Measurements from ENCODE around the gene BUD23.
"Not testable (repeated sequence)": the region's sequence is repeated elsewhere in the genome, so short reads cannot be mapped to it uniquely, and the experiment has no call there.

Gene BUD23

GRCh38 chr7:73719806-73720169 is 36.4 kb downstream of the BUD23 start:
- no peak for DNase-seq (ENCODE audit: low spot score)

GRCh38 chr7:73720443-73720842 is 37.0 kb downstream of the BUD23 start:
- not testable (repeated sequence) for DNase-seq (ENCODE audit: low spot score)

- no peak for DNase-seq (ENCODE audit: low spot score)
Measured at GRCh38 chr7:73721377-73721817, 38.0 kb downstream of the BUD23 start.

- not testable (repeated sequence) for DNase-seq (ENCODE audit: low spot score)
Measured at GRCh38 chr7:73722182-73722581, 38.8 kb downstream of the BUD23 start.

GRCh38 chr7:73722785-73723184 is 39.4 kb downstream of the BUD23 start:
- no peak for DNase-seq (ENCODE audit: low spot score)

- no peak for DNase-seq (ENCODE audit: low spot score)
Measured at GRCh38 chr7:73723813-73724212, 40.4 kb downstream of the BUD23 start.

GRCh38 chr7:73726083-73726466 is 42.7 kb downstream of the BUD23 start:
- no peak for DNase-seq (ENCODE audit: low spot score)

GRCh38 chr7:73727952-73728351 is 44.6 kb downstream of the BUD23 start:
- DNase-seq (ENCODE audit: low spot score): no peak

- no peak for DNase-seq (ENCODE audit: low spot score)
Measured at GRCh38 chr7:73728551-73728950, 45.2 kb downstream of the BUD23 start.

GRCh38 chr7:73730485-73730884 is 47.1 kb downstream of the BUD23 start:
- DNase-seq (ENCODE audit: low spot score): no peak

GRCh38 chr7:73732397-73732796 is 49.0 kb downstream of the BUD23 start:
- DNase-seq (ENCODE audit: low spot score): no peak

GRCh38 chr7:73734619-73735527 is 51.5 kb downstream of the BUD23 start:
- peak; percentile 90 for DNase-seq (ENCODE audit: low spot score)

- DNase-seq (ENCODE audit: low spot score): no peak
Measured at GRCh38 chr7:73735528-73735905, 52.1 kb downstream of the BUD23 start.

- DNase-seq (ENCODE audit: low spot score): no peak
Measured at GRCh38 chr7:73736885-73737284, 53.5 kb downstream of the BUD23 start.

GRCh38 chr7:73737491-73738219 is 54.3 kb downstream of the BUD23 start:
- DNase-seq (ENCODE audit: low spot score): no peak

- peak; percentile 74 for DNase-seq (ENCODE audit: low spot score)
Measured at GRCh38 chr7:73738220-73738611, 54.8 kb downstream of the BUD23 start.

GRCh38 chr7:73738612-73739386 is 55.4 kb downstream of the BUD23 start, which contains the start of gene ABHD11:
Gene ABHD11 (minus strand): TSS chr7:73738802. CDS start chr7:73738770, 32 bp downstream.
- peak; percentile 93 for DNase-seq (ENCODE audit: low spot score)

- no peak for DNase-seq (ENCODE audit: low spot score)
Measured at GRCh38 chr7:73739387-73739767, 56.0 kb downstream of the BUD23 start.

GRCh38 chr7:73740212-73740611 is 56.8 kb downstream of the BUD23 start:
- no peak for DNase-seq (ENCODE audit: low spot score)

GRCh38 chr7:73740771-73741170 is 57.4 kb downstream of the BUD23 start:
- DNase-seq (ENCODE audit: low spot score): no peak

- no peak for DNase-seq (ENCODE audit: low spot score)
Measured at GRCh38 chr7:73741600-73741999, 58.2 kb downstream of the BUD23 start.

- no peak for DNase-seq (ENCODE audit: low spot score)
Measured at GRCh38 chr7:73742338-73742752, 58.9 kb downstream of the BUD23 start.
